Fibroblast of pulmonary artery (primary cell): ENCODE data around the gene DNM2.
"Not testable (repeated sequence)": the region's sequence is repeated elsewhere in the genome, so short reads cannot be mapped to it uniquely, and the experiment has no call there.

Experiments used
- DNase-seq: peaks from one replicate; pipeline ENCODE4 v3.0.0-alpha.2; 2010; ENCODE audit warnings: low read depth
- H3K4me3 ChIP-seq: replicated peaks from 2 replicates; pipeline ENCODE4 v1.5.1; 2011; ENCODE audit warnings: low read depth, mild to moderate bottlenecking, control low read depth, low read length, moderate library complexity
- CTCF ChIP-seq: IDR thresholded peaks from 2 replicates; pipeline ENCODE4 v1.5.1; 2011; ENCODE audit warnings: mild to moderate bottlenecking, control low read depth, low read length, inconsistent platforms; ENCODE audit errors: missing control alignments

The DNM2 gene

GRCh38 chr19:10866495-10866894, 148.6 kb downstream of the DNM2 start:
- TF ChIP-seq CTCF, result no peak
- no peak for DNase-seq
- no peak overlapping the region for H3K4me3 ChIP-seq

DNA sequence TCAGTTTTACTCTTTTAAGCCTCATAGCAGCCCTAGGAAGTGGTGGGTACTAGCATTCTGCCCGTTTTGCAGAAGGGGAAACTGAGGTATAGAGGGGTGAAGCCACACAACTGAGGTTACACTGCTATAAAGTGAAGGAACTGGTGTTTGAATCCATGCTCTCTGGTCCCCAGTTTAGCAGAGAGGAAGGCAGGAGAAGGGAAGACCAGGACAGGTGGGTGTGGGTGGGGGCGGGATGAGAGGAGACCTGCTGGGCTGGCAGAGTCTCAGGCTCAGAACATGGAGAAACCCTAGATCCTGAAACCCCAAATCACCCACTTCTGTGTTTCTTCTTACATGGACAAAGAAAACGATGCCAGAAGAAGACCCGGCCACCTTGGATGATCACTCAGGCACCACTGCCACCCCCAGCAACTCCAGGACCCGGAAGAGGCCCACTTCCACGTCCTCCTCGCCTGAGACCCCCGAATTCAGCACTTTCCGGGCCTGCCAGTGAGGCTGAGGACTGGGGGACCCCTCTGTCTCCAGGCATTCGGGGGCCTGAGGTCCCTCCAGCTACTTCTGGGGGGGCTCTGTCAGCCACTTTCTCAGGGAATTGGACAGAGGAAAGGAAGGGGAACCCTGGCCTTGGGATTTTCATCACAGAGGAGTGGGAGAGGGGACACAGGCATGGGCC, 151.1 kb downstream of the DNM2 start:
- no peak overlapping the region for H3K4me3 ChIP-seq
- DNase-seq, result no peak
- TF ChIP-seq CTCF, result no peak

- not testable (repeated sequence) for H3K4me3 ChIP-seq, DNase-seq
Measured at GRCh38 chr19:10869872-10870311, 152.0 kb downstream of the DNM2 start.

DNA sequence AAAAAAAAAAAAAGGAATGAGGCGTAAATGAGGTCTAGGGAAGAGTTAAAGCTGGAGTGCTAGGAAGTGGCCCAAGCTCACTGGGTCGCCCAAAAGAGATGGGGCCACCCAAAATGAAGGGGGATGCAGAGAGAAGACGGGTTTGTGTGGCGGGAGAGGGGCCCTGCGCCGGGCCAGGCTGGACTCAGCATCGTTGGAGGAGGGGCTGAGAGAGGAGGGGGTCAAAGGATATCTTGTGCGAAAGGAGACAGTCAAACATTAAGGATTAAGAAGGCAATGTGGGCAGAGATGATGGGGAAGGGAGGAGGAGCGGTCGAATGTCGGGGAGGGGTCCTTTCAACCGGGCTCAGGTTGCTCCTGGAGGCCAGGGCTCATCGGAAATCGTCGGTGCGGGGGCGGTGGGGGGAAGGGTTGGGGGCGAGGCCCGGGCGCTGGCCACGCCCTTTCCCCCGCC, 152.6 kb downstream of the DNM2 start:
- H3K4me3 ChIP-seq, result peak overlapping the region; percentile 56
- no peak for TF ChIP-seq CTCF
- no peak for DNase-seq

GRCh38 chr19:10870955-10871603, 153.2 kb downstream of the DNM2 start, which contains the start of gene CARM1:
Gene CARM1 (plus strand): TSS chr19:10871553. CDS start chr19:10871703, 150 bp downstream.
- peak within 1 kb of the TSS; percentile 88 for H3K4me3 ChIP-seq
- peak; percentile 31 for TF ChIP-seq CTCF
- peak; percentile 99 for DNase-seq

DNA sequence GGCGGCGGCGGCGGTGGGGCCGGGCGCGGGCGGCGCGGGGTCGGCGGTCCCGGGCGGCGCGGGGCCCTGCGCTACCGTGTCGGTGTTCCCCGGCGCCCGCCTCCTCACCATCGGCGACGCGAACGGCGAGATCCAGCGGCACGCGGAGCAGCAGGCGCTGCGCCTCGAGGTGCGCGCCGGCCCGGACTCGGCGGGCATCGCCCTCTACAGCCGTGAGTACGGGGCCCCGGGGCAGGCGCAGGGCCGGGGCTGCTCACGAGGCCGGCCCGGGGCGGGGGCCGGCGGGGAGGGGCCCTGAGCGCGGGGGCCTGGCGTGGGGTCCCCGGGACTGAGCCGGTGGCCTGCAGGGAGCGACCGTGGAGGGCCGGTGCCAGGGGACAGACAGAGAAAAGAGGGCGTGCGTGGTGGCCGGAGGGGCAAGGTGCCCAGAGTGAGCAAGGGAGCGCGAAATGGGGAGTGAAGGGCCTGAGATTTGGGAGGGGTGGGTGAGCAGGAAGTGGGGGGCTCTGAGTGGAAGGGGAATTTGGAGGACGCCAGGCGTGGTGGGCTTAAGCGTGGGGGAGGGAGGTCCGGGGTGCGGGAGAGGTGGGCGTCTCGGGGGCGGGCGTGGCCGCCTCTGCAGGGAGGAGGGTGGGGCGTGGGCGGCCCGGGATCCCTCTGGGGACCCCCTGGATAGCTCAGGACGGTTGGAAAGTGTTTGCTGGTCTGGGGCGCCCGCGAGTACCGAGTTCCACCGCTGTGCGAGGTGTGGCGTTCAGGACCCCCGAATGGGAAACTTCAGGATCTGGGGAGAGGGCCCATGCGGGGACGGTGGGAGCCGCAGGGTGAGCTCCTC, 154.0 kb downstream of the DNM2 start:
- no peak for TF ChIP-seq CTCF
- no peak for DNase-seq
- peak overlapping the region; percentile 88 for H3K4me3 ChIP-seq

- no peak for TF ChIP-seq CTCF
- DNase-seq, result peak; percentile 10
Measured at GRCh38 chr19:10872546-10873107, 154.7 kb downstream of the DNM2 start.

More at GRCh38 chr19:10872546-10873107, 154.7 kb downstream of the DNM2 start:
- peak overlapping the region; percentile 88 for H3K4me3 ChIP-seq
